Activated naive CD4-positive, alpha-beta T cell treated with anti-CD3 and anti-CD28 coated beads, Interleukin-2, amount 50 U/mL, for 72 hours (primary cell): ENCODE measurements around the gene PCED1B. TPM values are rescaled to one million over a fixed set of nuclear protein-coding genes. Genes with fewer than 3 reads are reported as not detected.
"Not testable (repeated sequence)": the region's sequence is repeated elsewhere in the genome, so short reads cannot be mapped to it uniquely, and the experiment has no call there.

ENCODE experiments used
- ATAC-seq, 2 donors: fragments of 150-1000 bp; cut with Tn5 transposase; 2 replicates each; pipeline ENCODE4 v1.10.0; 2021; ENCODE audit warnings: mild to moderate bottlenecking in 2 of 2, moderate library complexity in 2 of 2
- DNase-seq, 2 donors: peaks; one replicate each; pipeline ENCODE4 v3.0.0; 2021 to 2022; ENCODE audit warnings: low spot score in 2 of 2
- H3K27ac Mint-ChIP-seq, 2 donors: one replicate each; pipeline ENCODE4 v1.8.0; 2022; ENCODE audit warnings: mild to moderate bottlenecking in 2 of 2, mixed read lengths in 2 of 2
- H3K36me3 Mint-ChIP-seq, 2 donors: one replicate each; pipeline ENCODE4 v1.8.0; 2022; ENCODE audit warnings: mixed read lengths in 2 of 2
- H3K9me3 Mint-ChIP-seq, 2 donors: one replicate each; pipeline ENCODE4 v1.8.0; 2022; ENCODE audit warnings: mixed read lengths in 2 of 2
- total RNA-seq, 2 donors: library from RNA; stranded (reverse); gene quantifications; one replicate each; pipeline ENCODE4 v1.2.3, GENCODE V29; 2022

PCED1B gene
- total RNA-seq, 2 donors from 2014 or later: 92.5 to 149 TPM

DNA sequence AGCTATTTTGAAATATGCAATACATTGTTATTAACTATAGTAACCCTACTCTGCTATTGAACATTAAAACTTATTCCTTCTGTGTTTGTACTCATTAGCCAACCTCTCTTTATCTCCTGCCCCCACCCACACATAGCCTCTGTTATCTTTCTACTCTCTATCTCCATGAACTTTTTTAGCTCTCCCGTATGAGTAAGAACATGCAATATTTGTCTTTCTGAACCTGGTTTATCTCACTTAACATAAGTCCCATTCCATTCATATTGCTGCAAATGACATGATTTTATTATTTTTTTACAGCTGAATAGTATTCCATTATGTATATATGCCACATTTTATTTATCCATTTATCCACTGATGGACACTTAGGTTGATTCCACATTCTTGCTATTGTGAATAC lies 79.4 kb downstream of the PCED1B start:
- peaks cover 24 to 41% of the 10 kb centered on the region in 2 donors for H3K36me3 Mint-ChIP-seq
- peaks cover 24 to 25% of the 10 kb centered on the region in 2 donors for H3K9me3 Mint-ChIP-seq
- DNase-seq (no peak), ATAC-seq (no peak)
- H3K27ac Mint-ChIP-seq: no peak overlapping the region

DNA sequence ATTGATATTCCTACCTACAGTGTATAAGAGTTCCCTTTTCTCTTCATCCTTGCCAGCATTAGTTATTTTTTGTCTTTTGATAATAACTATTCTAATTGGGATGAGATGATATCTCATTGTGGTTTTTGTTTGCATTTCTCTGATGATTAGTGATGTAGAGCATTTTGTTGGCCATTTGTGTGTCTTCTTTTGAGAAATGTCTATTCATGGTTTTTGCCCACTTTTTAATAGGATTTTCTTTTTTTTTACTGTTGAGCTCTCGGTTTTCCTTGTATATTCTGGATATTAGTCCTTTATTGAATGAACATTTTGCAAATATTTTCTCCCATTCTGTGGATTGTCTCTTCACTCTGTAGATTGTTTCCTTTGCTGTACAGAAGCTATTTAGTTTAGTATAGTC lies 79.9 kb downstream of the PCED1B start:
- no peak for DNase-seq
- Mint-ChIP-seq H3K27ac (no peak overlapping the region), H3K9me3 (peaks cover 24 to 25% of the 10 kb centered on the region in 2 donors), H3K36me3 (peaks cover 25 to 42% of the 10 kb centered on the region in 2 donors)
- ATAC-seq: no peak

DNA sequence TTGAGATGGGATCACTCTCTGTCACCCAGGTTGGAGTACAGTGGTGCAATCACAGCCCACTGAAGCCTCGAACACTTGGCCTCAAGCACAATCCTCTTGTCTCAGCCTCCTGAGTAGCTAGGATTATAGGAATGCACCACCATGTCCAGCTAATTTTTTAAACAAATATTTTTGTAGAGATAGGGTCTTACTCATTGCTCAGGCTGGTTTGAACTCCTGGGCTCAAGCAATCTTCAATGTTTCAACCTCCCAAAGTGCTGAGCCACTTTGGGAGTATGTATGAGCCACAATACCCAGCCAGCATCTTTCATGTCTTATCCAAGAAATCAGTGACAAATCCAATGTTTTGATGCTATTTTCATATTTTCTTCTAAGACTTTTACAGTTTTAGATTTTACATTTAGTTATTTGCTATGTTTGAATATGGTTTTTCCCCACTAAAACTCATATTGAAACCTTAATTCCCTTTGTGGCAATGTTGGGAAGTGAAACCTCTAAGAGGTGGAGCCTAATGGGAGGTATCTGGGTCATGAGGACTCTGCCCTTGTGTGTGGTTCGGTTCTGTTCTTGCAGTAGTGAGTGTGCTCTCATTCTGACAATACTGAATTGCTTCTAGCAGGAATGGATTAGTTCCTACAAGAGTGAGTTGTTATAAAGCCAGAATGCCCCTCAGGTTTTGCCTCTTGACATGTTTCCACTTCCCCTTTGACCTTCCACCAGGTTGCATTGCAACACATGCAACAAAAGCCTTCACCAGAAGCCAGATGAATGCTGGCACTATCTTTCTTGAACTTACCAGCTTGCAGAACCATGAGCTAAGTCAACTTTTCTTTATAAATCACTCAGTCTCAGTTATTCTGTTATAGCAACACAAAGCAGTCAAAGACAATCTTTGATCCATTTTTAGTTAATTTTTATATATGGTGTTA lies 81.2 kb downstream of the PCED1B start:
- Mint-ChIP-seq H3K36me3 (peaks cover 29 to 42% of the 10 kb centered on the region in 2 donors), H3K27ac (no peak overlapping the region), H3K9me3 (peaks cover 24 to 25% of the 10 kb centered on the region in 2 donors)
- ATAC-seq (peak in 1 of 2 donors; percentile 45), DNase-seq (no peak)

DNA sequence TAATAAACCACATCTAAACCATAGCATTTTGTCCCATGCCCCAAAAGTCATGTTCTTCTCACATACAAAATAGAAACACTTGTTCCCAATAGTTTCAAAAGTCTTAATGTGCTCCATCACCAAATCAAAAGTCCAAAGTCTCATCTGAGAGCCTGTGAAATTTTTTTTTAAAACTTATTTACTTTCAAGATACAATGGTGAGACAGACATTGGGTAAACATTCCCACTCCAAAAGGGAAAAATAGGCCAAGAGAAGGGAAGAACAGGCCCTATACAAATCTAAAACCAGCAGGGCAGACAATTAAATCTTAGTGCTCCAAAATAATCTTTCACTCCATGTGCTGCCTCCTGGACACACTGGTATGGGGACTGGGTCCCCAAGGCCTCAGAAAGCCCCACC lies 84.7 kb downstream of the PCED1B start:
- Mint-ChIP-seq H3K9me3 (peaks cover 18 to 21% of the 10 kb centered on the region in 2 donors), H3K36me3 (peaks cover 42 to 50% of the 10 kb centered on the region in 2 donors), H3K27ac (no peak overlapping the region)
- DNase-seq (no peak), ATAC-seq (no peak)

DNA sequence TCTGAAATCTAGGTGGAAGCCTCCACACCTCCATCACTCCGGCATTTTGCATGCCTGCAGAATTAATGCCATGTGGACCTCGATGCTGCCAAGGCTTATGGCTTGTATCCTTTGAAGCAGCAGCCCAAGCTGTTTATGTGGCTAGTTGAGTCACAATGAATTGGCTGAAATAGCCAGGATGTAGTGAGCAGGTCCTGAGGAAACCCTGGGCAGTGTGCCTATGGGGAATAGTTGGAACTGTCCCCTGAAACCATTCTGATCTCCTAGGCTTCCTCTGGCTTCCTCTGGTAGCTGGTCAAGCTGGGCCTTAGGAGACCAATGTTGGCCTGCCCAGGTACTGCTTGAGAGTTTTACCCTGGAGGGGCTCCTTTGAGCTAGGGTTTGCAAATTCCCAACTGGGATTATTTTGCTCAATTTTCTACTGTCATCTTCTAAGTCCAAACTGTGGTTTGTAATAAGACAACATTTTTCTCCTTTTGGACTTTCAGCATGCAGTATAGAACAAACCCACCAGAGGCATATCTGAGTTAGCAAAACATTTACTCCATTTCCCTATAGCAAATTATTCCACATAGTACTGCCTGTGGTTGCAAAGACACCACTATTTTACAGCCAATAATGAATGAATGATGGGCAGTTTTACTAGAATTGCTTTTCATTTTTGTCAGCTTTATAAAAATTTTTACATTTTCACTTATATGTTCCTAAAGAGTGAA lies 85.5 kb downstream of the PCED1B start:
- DNase-seq (no peak), ATAC-seq (no peak)
- Mint-ChIP-seq H3K9me3 (peaks cover 13% of the 10 kb centered on the region in 2 donors), H3K27ac (no peak overlapping the region), H3K36me3 (peaks cover 36 to 42% of the 10 kb centered on the region in 2 donors)

DNA sequence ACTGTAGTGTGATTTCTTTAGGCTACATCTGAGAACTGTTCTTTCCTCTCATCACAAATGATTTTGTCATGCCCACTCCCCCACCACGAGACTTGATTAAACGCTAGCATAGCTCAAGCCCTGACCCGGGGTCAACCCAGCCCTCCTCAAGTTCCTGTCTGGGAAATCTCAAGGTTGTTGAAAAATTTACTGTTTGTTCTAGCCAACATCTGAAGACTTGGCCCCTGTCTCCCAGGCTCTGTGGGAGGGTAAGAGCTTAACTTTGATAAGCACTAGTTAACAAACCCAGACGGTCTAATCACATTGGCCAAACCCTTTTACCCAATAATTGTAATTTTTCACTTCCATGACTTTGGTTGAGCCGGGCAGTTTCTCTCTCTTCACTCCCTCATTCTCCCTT lies 86.5 kb downstream of the PCED1B start:
- H3K27ac Mint-ChIP-seq: peak overlapping the region in 1 of 2 donors; percentile 1
- DNase-seq: no peak
- peaks cover 16 to 18% of the 10 kb centered on the region in 2 donors for H3K9me3 Mint-ChIP-seq
- no peak for ATAC-seq
- peaks cover 36 to 44% of the 10 kb centered on the region in 2 donors for H3K36me3 Mint-ChIP-seq

DNA sequence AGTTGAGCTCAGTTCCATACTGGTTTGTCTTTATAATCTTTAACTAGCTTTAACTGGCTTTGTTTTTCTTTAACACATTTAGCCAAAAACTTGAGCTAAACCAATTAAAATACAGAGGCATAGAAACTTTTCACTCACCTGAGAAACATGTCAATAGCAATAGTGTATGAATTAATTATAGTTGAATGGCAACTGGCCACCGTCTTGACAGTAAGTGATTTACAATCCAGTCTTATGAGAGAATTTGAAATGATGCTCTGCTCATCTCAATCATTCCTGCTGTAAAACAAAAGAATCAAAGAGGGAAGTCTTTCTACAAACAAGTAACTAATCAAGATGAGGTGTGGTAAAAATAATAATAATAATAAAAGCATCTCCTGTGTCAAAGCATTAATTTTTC lies 86.9 kb downstream of the PCED1B start:
- Mint-ChIP-seq H3K9me3 (peaks cover 19 to 20% of the 10 kb centered on the region in 2 donors), H3K36me3 (peaks cover 39 to 44% of the 10 kb centered on the region in 2 donors)

DNA sequence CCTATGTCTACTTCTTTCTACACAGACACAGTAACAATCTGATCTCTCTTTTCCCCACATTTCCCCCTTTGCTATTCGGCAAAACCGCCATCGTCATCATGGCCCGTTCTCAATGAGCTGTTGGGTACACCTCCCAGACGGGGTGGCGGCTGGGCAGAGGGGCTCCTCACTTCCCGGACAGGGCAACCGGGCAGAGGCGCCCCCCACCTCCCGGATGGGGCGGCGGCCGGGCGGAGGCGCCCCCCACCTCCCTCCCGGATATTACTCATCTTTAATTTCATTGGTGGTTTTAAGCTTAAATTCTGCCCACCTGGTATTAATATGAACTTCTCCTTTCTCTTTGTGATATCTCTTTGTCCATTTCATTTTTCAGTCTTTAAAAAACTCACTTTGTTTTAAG lies 90.9 kb downstream of the PCED1B start:
- Mint-ChIP-seq H3K36me3 (peaks cover 39 to 48% of the 10 kb centered on the region in 2 donors), H3K9me3 (peaks cover 21 to 24% of the 10 kb centered on the region in 2 donors)
- H3K27ac Mint-ChIP-seq, DNase-seq, ATAC-seq: not testable (repeated sequence)

More for the DNA sequence above, 86.9 kb downstream of the PCED1B start:
- no peak for ATAC-seq
- DNase-seq: no peak
- peak overlapping the region in 1 of 2 donors; percentile 1 for H3K27ac Mint-ChIP-seq

DNA sequence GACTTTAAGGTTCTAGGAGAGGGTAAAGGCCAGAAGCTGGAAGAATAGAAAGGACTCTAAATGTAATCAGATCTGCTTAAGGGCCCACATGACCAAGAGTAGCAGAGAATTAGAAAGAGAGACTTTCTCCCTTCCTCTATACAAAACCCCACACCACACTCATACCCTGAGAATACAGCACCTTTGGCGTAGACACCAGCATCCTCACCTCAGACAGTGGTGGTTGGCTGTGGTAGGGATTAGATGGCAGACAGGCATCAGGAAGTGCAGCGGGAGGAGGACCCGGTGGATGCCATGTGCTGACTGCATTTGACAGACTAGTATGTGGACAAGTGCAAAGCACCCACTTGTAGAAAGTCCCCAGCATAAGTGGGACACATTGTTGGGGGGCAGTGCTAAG lies 98.6 kb downstream of the PCED1B start:
- Mint-ChIP-seq H3K9me3 (peaks cover 0 to 7% of the 10 kb centered on the region in 2 donors), H3K27ac (no peak overlapping the region), H3K36me3 (peaks cover 5 to 29% of the 10 kb centered on the region in 2 donors)
- DNase-seq (no peak), ATAC-seq (no peak)

DNA sequence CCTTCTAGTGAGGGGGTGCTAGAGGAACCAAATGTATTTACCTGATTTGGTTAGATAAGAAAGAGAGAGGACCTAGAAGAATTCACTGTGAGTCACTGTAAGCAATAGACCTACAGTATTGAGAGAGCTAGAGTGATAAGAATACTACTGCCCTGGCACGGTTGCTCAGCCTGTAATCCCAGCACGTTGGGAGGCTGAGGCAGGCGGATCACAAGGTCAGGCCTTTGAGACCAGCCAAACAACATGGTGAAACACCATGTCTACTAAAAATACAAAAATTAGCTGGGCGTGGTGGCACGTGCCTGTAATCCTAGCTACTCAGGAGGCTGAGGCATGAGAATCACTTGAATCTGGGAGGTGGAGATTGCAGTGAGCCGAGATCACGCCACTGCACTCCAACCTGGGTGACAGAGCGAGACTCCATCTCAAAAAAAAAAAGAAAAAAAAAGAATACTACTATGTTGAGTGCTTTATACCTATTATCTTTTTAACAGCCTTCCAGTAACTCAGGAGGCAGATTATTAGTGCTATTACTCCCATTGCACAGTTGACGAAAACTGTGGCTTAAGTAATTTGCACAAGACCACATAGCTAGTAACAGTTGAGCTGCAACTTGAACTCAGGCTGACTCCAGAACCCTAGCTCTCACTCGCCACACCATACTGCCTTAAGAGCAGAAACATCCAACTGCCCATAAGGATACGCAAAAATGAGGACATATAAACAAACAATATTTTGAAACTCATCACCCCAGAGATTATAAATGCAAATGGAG lies 102.9 kb downstream of the PCED1B start:
- H3K27ac Mint-ChIP-seq: peak overlapping the region in 1 of 2 donors; percentile 2
- H3K9me3 Mint-ChIP-seq, DNase-seq: not testable (repeated sequence)
- ATAC-seq: peak in 1 of 2 donors; percentile 35
- H3K36me3 Mint-ChIP-seq: peaks cover 5 to 17% of the 10 kb centered on the region in 2 donors

DNA sequence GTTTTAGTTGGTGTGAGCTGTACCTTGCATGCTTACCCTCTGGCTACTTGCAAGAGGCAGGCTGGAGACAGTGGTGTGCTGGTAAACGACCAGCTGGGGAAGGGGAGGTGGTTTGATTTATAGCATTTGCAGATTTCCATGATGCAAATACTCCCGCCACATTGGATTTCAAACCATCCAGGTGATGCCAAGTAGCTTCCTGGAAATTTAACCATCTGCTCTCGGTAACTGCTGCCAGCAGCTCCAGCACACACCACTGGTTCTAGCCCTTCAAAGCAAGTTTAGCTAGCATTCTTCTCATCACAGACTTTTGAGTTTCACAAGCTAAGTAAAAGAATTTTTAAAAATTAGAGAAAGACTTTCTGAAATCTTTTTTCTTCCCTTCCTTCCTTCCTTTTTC lies 104.8 kb downstream of the PCED1B start:
- no peak for ATAC-seq
- H3K36me3 Mint-ChIP-seq: peaks cover 16 to 20% of the 10 kb centered on the region in 2 donors
- H3K9me3 Mint-ChIP-seq: peaks cover 0 to 7% of the 10 kb centered on the region in 2 donors
- no peak overlapping the region for H3K27ac Mint-ChIP-seq
- DNase-seq: no peak

DNA sequence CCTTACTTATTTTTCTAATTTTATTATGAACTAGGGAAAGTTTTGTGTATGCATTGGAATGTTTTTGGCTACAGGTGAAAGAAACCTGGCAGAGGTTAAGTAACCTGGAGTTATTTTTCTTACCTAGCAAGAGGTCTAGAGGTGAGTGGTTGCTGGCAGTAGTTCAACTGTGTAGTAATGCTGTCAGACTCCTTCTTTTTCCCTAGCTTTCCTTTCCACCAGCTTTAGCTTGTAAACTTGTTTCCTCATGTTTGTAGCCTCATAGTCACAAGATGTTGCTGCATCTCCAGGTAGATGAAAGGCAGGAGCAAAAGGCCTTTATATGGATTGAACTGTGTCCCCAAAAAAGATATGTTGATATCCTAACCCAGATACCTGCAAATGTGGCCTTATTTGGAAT lies 105.4 kb downstream of the PCED1B start:
- peak overlapping the region in 1 of 2 donors; percentile 36 for H3K27ac Mint-ChIP-seq
- peaks cover 0 to 7% of the 10 kb centered on the region in 2 donors for H3K9me3 Mint-ChIP-seq
- no peak for DNase-seq
- ATAC-seq: no peak
- H3K36me3 Mint-ChIP-seq: peaks cover 18 to 23% of the 10 kb centered on the region in 2 donors

DNA sequence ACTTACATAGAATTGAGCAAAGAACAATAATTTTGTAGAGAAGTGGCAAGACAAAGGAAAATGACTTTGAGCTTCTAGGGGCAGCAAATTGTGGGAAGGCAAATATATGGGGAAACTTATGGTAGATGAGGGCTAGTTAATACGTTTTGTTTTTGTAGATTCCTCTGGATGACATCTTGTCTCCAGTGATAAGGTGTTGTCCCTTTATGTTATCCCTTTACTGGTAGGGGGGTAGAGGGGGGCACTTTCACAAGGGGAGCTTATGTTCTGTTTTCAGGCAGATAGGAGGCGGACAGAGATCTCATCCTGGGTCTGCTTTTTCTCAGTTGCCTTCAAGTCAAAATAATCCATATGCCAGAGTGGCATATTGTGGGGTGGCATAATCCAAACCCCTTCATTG lies 106.8 kb downstream of the PCED1B start:
- Mint-ChIP-seq H3K9me3 (peaks cover 0 to 3% of the 10 kb centered on the region in 2 donors), H3K27ac (peak overlapping the region in 1 of 2 donors; percentile 18), H3K36me3 (peaks cover 24 to 36% of the 10 kb centered on the region in 2 donors)
- ATAC-seq: no peak
- DNase-seq: no peak

DNA sequence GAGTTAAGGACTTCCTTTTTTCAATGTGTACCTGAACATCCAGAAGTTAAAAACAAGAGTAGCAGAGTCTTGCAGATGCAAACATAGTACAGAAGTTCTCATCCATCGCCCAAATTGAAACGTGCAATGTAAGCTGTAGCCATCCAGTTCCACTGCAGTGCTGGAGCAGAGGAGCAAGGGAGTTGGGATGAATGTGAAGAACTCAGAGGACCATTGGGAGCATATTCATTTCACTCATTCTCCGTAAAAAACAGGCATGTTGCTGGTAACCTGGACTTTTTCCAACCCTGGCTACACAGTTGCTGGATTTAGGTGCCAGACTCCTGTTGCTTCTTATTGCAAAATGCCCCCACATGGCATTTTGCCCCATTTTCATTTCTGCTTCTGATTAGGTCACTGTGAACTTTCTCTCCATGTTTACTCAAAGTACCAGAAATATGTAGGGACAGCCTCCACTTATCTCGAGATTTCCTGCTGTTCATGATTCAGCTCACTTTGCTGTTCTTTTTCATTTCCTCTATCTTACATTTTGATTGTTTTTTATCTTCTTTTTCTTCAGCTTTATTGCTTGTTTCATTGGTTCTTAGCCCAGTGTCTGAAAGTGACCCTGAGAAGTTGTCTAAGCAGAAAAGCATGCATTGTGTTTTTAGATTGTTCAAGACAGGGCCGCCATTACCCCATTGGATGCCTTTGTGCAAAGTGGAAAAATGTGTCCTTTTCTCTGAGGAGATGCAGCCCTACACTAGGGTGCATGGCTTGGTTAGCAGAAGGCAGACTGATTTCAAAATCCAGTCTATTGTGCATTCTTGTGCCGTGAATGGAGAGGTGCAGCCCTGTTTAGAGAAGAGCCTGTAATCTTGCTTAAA lies 109.4 kb downstream of the PCED1B start:
- peaks cover 0 to 6% of the 10 kb centered on the region in 2 donors for H3K9me3 Mint-ChIP-seq
- ATAC-seq: no peak
- H3K36me3 Mint-ChIP-seq: peaks cover 34 to 54% of the 10 kb centered on the region in 2 donors
- no peak for DNase-seq
- H3K27ac Mint-ChIP-seq: peak overlapping the region in 1 of 2 donors; percentile 43

DNA sequence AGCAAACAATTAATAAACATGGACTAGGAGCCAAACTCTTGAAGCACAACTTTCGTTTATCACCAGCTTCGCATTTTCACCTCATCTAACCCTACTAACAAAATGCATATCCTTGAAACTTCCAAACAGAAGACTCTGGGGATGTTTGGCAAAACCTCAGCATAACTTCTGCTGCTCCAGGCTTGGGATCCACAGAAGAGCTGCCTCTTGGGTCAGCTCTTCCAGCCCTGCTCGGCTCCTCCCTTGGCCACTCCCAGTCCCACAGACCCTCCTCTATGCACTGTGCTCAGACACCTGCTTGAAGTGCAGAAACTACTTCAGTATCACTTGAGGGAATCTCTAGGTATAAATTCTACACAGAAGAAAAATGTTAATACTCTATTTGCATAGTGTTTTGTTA lies 110.3 kb downstream of the PCED1B start:
- H3K9me3 Mint-ChIP-seq: peaks cover 0 to 6% of the 10 kb centered on the region in 2 donors
- ATAC-seq: no peak
- no peak for DNase-seq
- peaks cover 34 to 59% of the 10 kb centered on the region in 2 donors for H3K36me3 Mint-ChIP-seq
- H3K27ac Mint-ChIP-seq: peak overlapping the region in 1 of 2 donors; percentile 92
